Stimulated activated CD8-positive, alpha-beta memory T cell treated with anti-CD3 and anti-CD28 coated beads, Interleukin-12 subunit alpha, Interleukin-12 subunit beta, amount 100 ng/mL, for 4 hours (primary cell): ENCODE data around the gene FKBP8.

Experiments used
- DNase-seq: peaks from one replicate; pipeline ENCODE4 v3.0.0-alpha.2; 2020; ENCODE audit warnings: low read depth

Gene FKBP8

GRCh38 chr19:18521692-18522123 lies 21.7 kb downstream of the FKBP8 start, which contains the start of gene ELL:
Gene ELL (minus strand): TSS chr19:18522070. CDS start chr19:18522055, 15 bp downstream.
- DNase-seq = no peak

- no peak for DNase-seq
Observed at GRCh38 chr19:18520848-18521691, 22.3 kb downstream of the FKBP8 start.

- no peak for DNase-seq
Observed at GRCh38 chr19:18519962-18520847, 23.2 kb downstream of the FKBP8 start.

- DNase-seq = no peak
Observed at GRCh38 chr19:18518639-18519038, 24.7 kb downstream of the FKBP8 start.

GRCh38 chr19:18517606-18518005 lies 25.8 kb downstream of the FKBP8 start:
- DNase-seq = no peak

GRCh38 chr19:18515959-18516358 lies 27.4 kb downstream of the FKBP8 start:
- DNase-seq = no peak

- DNase-seq = no peak
Observed at GRCh38 chr19:18514800-18515682, 28.3 kb downstream of the FKBP8 start.

- no peak for DNase-seq
Observed at GRCh38 chr19:18513868-18514267, 29.5 kb downstream of the FKBP8 start.

GRCh38 chr19:18510216-18510615 lies 33.2 kb downstream of the FKBP8 start:
- DNase-seq = no peak

GRCh38 chr19:18508585-18508984 lies 34.8 kb downstream of the FKBP8 start:
- no peak for DNase-seq

- no peak for DNase-seq
Observed at GRCh38 chr19:18507727-18508440, 35.5 kb downstream of the FKBP8 start.

- DNase-seq = no peak
Observed at GRCh38 chr19:18507021-18507726, 36.2 kb downstream of the FKBP8 start.

GRCh38 chr19:18506101-18506930 lies 37.1 kb downstream of the FKBP8 start:
- DNase-seq = no peak

- no peak for DNase-seq
Observed at GRCh38 chr19:18504886-18505610, 38.3 kb downstream of the FKBP8 start.

- DNase-seq = no peak
Observed at GRCh38 chr19:18503971-18504885, 39.1 kb downstream of the FKBP8 start.

- no peak for DNase-seq
Observed at GRCh38 chr19:18503337-18503970, 39.9 kb downstream of the FKBP8 start.

- DNase-seq = no peak
Observed at GRCh38 chr19:18502638-18503294, 40.6 kb downstream of the FKBP8 start.
